ENCODE data around the gene ABCB10.
A peak's percentile ranks its signal among the peaks of the same experiment; 100 is the strongest.

Gene ABCB10

GRCh38 chr1:229506633-229507032 is 51.9 kb downstream of the ABCB10 start:
- TF ChIP-seq CTCF (IDR thresholded peaks at IDR 0.05; ENCODE audit: low read depth, low read length, missing control alignments): no peak
- H3K4me3 ChIP-seq (replicated peaks; ENCODE audit: low read depth, low read length): peak overlapping the region; percentile 79; the same call in 1 of the 2 replicates
- no peak for DNase-seq (ENCODE audit: extremely low read depth, low read depth)

- no peak overlapping the region for H3K4me3 ChIP-seq (replicated peaks; ENCODE audit: low read depth, low read length)
- DNase-seq (ENCODE audit: extremely low read depth, low read depth): no peak
- TF ChIP-seq CTCF (IDR thresholded peaks at IDR 0.05; ENCODE audit: low read depth, low read length, missing control alignments): no peak
These were observed 62.7 kb downstream of the ABCB10 start for GRCh38 chr1:229495782-229496181.

- no peak for DNase-seq (ENCODE audit: extremely low read depth, low read depth)
- H3K4me3 ChIP-seq (replicated peaks; ENCODE audit: low read depth, low read length): no peak overlapping the region
These were observed 71.3 kb downstream of the ABCB10 start for GRCh38 chr1:229487181-229487580.

GRCh38 chr1:229485318-229485717 is 73.2 kb downstream of the ABCB10 start:
- DNase-seq (ENCODE audit: extremely low read depth, low read depth): no peak
- H3K4me3 ChIP-seq (replicated peaks; ENCODE audit: low read depth, low read length): no peak overlapping the region
- TF ChIP-seq CTCF (IDR thresholded peaks at IDR 0.05; ENCODE audit: low read depth, low read length, missing control alignments): no peak

More at GRCh38 chr1:229487181-229487580, 71.3 kb downstream of the ABCB10 start:
- TF ChIP-seq CTCF (IDR thresholded peaks at IDR 0.05; ENCODE audit: low read depth, low read length, missing control alignments): no peak

- TF ChIP-seq CTCF (IDR thresholded peaks at IDR 0.05; ENCODE audit: low read depth, low read length, missing control alignments): no peak
- DNase-seq (ENCODE audit: extremely low read depth, low read depth): no peak
- H3K4me3 ChIP-seq (replicated peaks; ENCODE audit: low read depth, low read length): no peak overlapping the region
These were observed 76.0 kb downstream of the ABCB10 start for GRCh38 chr1:229482511-229482910.

GRCh38 chr1:229480495-229480894 is 78.0 kb downstream of the ABCB10 start:
- TF ChIP-seq CTCF (IDR thresholded peaks at IDR 0.05; ENCODE audit: low read depth, low read length, missing control alignments): no peak
- DNase-seq (ENCODE audit: extremely low read depth, low read depth): no peak
- no peak overlapping the region for H3K4me3 ChIP-seq (replicated peaks; ENCODE audit: low read depth, low read length)

Data from HFF-Myc (cell line).